GM19372 (cell line): ENCODE data around the gene TADA1.
"Not testable (repeated sequence)": the region's sequence is repeated elsewhere in the genome, so short reads cannot be mapped to it uniquely, and the experiment has no call there.

Experiments used
- ATAC-seq: cut with Tn5 transposase; IDR thresholded peaks from one replicate; pipeline ENCODE4 v1.9.1; 2021; ENCODE audit warnings: mild to moderate bottlenecking, low read depth, moderate library complexity; ENCODE audit not compliant: unreplicated experiment

The TADA1 gene

DNA sequence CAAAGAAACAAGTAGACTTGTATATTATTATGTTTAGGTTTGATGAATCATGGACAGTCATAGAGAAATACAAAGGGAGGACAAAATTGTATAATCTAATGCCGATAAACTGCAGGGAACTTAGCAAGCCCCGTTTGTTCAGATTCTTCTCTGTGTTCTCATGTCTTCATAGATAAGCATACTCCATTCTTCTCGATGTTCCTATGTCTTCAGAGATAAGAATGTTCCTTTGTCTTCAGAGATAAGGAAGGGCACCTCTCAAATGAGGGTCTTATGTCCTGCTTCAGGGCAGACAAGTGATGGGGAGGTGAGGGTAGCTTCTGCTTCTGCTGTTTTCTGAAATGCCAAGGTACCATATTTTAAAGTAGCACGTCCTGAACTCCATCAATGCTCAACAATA, 19.7 kb upstream of the TADA1 start:
- ATAC-seq: no peak

- ATAC-seq: no peak
Measured at GRCh38 chr1:166889776-166890175, 13.7 kb upstream of the TADA1 start.

DNA sequence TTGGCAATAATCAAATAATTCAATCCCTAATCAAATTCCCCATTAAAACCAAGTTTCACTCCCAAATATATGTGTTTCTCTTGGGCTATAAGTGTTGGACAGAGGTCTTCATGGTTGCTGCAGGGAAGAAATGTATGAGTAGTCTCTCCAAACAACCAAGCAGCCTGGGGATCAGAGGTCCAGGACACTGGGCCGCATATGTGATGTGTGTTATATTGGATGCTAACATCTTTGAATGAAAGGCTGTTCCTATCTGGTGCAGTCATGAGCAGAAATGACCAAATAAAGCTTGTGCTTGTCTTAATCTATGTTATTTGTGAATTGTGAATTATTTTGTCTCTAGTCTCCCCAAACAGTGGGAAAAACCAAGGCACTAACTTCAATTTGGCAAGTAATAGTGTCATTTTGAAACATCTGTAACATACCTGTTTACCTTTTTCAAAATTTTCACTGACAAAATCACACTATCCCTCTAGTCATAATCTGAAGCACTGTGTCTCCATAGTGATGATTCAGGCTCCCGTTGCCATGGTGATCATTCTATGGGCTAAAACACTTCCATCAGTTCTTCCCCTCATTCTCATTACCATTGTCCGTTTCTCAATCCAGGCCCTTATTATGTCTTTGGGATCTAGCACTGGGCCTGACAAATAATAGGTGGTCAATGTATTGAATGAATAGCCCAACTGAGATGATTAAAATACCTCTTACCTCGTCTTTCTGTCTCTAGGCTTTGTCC, 12.5 kb upstream of the TADA1 start:
- no peak for ATAC-seq

DNA sequence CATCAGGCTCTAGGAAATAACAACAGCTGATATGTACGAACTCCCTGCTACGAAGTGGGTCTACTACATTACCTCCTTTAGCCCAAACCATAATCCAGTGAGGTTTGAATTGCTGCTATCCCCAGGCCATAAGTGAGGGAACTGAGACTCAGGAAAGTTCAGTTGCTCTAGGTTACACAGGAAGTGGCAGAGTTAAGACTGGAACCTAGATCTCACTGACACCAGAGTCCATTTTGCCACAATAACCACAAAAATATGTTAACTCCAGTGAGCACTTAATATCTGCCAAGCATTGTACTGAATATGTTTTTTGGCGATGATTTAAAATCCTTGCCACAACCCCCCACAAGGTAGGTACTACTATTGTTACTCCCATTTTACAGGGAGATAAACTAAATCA, 8.9 kb upstream of the TADA1 start:
- no peak for ATAC-seq

DNA sequence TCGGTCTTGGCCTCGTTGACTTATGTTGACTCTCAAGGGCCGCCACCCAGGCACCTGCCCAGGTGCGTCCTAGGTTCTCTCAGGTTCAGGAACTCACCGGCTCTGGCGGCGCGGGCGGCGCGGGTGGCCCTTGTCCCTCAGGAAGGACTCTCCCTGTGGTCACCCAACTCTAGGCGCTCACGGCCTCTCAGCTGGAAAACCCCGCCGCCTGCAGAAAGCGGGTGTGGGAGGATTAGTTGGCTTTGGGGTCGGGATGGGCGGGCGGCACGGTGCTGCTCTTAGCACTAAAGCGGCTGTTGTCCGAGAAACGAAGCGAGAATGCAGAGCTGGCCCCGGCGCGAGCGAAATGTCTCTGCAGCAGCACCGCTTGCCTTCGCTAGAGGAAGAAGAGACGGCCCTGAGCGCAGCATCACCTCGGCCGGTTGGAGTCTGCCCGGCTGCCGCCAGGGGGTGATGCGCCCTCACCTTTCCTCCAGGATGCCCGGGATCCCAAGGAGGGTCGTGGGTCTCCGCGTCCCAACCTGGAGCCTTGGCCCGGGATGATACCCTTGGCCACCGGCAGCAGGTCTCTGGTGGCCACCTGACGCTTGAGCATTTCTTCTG, 8.1 kb upstream of the TADA1 start:
- ATAC-seq: peak; percentile 65

DNA sequence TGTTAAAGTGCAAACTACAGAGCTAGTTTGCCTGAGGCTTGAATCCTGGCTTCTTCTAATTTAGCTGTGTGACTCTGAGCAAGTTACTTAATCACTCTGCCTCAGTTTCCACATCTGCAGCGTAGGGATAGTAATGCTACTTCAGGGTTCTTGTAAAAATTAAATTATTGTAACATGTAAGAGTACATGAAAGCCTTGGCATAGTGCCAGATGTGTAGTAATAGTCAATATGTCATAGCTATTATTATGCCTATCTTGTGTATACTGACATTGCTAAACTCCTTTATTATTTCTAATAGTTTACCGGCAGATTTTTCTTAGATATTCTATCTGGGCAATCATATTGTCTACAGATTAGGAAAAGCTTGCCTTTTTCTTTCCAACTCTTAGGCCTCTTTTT, 6.8 kb upstream of the TADA1 start:
- ATAC-seq: no peak

DNA sequence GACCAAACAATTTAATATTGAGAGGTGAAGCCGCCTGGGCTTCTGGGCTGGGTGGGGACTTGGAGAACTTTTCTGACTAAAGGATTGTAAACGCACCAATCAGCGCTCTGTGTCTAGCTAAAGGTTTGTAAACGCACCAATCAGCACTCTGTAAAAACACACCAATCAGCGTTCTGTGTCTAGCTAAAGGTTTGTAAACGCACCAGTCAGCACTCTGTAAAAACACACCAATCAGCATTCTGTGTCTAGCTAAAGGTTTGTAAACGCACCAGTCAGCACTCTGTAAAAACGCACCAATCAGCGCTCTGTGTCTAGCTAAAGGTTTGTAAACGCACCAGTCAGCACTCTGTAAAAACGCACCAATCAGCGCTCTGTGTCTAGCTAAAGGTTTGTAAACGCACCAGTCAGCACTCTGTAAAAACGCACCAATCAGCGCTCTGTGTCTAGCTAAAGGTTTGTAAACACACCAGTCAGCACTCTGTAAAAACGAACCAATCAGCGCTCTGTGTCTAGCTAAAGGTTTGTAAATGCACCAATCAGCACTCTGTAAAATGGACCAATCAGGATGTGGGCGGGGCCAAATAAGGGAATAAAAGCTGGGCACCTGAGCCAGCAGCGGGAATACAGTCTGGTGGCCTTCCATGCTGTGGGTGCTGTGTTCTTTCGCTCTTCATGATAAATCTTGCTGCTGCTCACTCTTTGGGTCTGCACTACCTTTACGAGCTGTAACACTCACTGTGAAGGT, 2.3 kb upstream of the TADA1 start:
- not testable (repeated sequence) for ATAC-seq

GRCh38 chr1:166876540-166876838, 425 bp upstream of the TADA1 start:
- no peak for ATAC-seq

- ATAC-seq: no peak
Measured at GRCh38 chr1:166875302-166875733, 746 bp downstream of the TADA1 start.

DNA sequence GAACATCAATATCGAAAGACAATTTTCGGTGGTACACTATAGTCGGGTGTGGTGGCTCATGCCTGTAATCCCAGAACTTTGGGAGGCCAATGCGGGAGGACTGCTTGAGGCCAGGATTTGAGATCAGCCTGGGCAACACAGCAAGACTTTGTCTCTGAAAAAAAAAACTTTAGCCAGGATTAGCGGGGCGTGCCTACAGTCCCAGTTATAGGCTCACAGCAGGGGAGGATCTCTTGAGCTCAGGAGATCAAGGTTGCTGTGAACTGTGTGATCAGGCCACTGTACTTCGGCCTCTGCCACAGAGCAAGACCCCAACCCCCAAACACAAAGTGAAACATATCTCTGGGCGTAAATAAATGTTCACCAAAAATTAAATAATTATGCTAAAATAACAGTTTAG, 1.6 kb downstream of the TADA1 start:
- no peak for ATAC-seq

- no peak for ATAC-seq
Measured at GRCh38 chr1:166870584-166870983, 5.5 kb downstream of the TADA1 start.

DNA sequence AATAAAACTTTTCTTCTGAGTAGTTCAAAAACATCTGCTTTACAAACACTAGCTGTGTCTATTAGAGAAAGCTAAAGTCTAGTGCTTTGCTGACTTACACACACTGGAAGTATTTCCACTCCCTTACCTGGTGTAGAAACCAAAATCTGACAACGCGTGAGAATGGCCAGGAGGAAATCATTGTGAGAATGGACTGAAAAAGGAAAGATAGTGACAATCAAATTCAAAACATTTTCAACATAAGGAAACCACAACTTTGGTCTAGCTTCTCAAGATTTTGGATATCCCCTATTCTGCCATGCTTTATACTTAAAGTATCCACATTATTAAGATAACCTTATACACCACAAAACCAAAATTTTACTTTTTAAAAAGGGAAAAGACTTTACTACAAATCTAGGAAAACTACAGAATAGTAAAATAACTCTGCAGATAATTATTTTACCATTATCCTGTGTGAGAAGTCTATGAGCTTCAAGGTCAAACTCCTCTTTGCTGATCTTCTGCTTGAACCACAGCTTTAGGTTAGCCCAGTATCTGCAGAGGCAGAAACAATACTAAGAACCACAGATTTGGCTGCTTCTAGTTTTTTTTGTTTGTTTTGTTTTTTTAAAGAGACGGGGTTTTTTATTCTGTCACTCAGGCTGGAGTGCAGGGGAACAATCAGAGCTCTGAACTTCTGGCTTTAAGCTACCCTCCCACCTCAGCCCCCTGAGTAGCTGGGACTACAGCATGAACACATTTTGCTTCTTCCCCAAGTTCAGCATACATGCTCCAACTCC, 6.6 kb downstream of the TADA1 start:
- ATAC-seq: no peak

GRCh38 chr1:166868639-166869038, 7.4 kb downstream of the TADA1 start:
- ATAC-seq: no peak

- no peak for ATAC-seq
Measured at GRCh38 chr1:166865926-166866325, 10.1 kb downstream of the TADA1 start.

GRCh38 chr1:166859597-166859996, 16.5 kb downstream of the TADA1 start:
- ATAC-seq: no peak

DNA sequence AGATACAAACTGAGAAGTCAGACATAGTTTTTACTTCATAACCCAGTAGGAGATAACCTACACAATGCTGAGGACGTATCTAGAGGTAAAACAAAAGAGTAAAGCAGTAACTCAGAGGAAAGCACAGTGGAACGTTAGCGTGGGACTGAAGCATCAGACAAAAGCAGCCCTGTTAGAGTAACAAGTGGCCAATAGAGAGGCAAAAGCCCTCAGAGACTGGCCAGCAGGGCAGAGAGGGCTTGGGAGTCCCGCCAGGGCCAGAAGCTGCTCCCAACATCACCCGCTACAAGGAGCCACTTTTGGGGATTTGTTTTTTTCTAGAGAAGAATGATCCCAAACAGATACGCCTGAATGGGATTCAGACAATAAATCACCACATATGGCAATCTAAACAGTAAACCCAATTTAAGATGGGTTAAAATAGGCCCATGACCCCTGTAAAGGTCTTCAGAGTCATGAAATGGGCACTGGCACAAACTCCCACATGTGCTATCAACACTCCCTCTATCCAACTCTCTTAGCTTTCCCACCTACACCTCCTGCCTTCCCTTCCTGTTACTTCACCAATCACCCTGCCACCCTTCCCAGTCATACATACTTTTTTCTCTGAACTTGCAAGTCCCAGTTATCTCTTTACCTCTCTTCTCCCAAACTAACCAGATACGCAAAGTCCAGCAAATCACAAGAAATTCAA, 17.2 kb downstream of the TADA1 start:
- no peak for ATAC-seq

DNA sequence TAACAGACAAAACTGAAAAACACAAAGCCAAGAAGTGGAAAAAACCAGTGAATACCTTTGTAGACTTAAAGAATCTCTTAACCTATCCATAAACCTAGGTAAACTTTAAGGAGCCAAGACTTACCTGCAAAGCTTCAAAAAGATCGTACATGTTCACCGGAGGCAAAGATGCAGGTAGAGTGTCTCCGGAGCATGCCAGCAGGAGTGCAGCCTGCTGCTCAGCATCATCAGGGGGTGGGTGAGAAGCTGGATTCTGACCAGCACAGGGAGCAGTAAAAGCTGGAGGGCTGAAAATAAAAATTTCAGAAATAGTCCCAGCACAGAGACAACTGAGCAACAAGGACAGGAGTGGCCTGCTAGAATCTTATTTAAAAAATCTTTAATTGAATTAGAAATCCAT, 18.1 kb downstream of the TADA1 start:
- no peak for ATAC-seq

DNA sequence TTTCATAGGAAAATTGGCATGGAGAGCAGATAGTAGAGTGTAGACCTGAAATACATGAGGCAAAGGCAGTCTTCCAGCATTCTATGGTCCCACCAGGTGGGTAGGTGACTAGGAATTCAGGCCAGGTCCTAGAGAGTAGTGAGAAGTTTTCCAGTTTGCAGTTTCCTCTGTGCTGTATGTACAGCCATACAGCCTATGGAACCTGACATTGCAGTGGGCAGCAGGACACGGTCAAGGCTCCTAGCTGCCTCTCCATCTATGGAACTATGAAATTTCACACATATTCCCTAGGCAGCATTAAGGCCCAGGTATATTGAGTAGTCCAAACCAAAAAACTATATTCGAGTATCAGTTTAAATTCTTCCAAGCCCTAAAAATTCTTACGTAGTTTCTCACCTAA, 20.5 kb downstream of the TADA1 start:
- ATAC-seq: no peak

DNA sequence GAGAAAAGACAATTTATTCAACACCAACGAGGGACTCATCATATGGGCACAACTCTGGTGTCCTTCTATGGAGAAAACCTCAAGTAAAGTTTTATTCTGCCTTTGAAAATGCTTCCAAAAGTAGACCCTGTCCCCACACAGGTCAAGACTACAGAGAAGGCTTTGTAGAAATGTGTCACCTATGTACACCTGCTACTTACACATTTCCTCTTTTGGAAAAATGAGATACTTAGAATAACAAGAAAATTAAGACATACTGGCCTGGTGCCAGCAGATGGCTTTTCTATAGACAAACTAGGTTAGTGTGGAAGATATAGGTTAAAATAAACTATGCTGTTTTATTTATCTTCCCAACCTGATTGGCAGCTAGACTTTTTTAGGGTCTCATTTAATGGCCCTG, 23.1 kb downstream of the TADA1 start:
- no peak for ATAC-seq

DNA sequence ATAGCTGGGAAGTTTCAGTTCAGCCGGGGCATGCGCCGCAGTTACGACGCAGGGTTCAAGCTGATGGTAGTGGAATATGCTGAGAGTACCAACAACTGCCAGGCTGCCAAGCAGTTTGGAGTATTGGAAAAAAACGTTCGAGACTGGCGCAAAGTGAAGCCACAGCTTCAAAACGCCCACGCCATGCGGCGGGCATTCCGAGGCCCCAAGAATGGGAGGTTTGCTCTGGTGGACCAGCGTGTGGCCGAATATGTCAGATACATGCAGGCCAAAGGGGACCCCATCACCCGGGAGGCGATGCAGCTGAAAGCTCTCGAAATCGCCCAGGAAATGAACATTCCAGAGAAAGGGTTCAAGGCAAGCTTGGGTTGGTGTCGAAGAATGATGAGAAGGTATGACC, 26.9 kb downstream of the TADA1 start:
- no peak for ATAC-seq

GRCh38 chr1:166848193-166848592, 27.9 kb downstream of the TADA1 start:
- no peak for ATAC-seq
